H1 (cell line): ENCODE results near the gene CKAP4. TPM values are rescaled to one million over a fixed set of nuclear protein-coding genes. Genes with fewer than 3 reads are reported as not detected.

Experiments used
- CTCF ChIA-PET: fragments of 300-600 bp; sonication (Branson Sonifier 250); formaldehyde crosslinking; loops from one replicate; lab custom pipeline; 2021; ENCODE audit not compliant: partially characterized antibody; lab: Charles Lee
- POLR2A ChIA-PET: fragments of 300-600 bp; sonication (Branson Sonifier 250); formaldehyde crosslinking; loops from one replicate; lab custom pipeline; 2021; ENCODE audit warnings: inconsistent platforms; ENCODE audit not compliant: partially characterized antibody; lab: Charles Lee
- DNase-seq, 2 experiments: peaks; one replicate each; pipeline versions ENCODE4 v3.0.0 to v3.0.0-alpha.2; 2010 to 2022; ENCODE audit warnings: low spot score in 2 of 2, low read depth in 1 of 2, mixed read lengths in 1 of 2
- FAIRE-seq: peaks from 2 replicates; lab custom pipeline; 2011; peaks lifted over from hg19 to GRCh38; lab: Jason Lieb, UNC
- H2AFZ ChIP-seq: 2 replicates; pipeline ENCODE4 v1.8.1; 2012; ENCODE audit warnings: low read length, inconsistent platforms
- H2AK5ac ChIP-seq: 2 replicates; pipeline ENCODE4 v1.6.1; 2013; ENCODE audit warnings: low read depth, low read length
- H2BK120ac ChIP-seq: replicated peaks from 2 replicates; pipeline ENCODE3; 2013; ENCODE audit warnings: low read depth, low read length, inconsistent platforms
- H2BK12ac ChIP-seq: 2 replicates; pipeline ENCODE4 v1.6.1; 2013; ENCODE audit warnings: low read depth, low read length
- H2BK15ac ChIP-seq: 2 replicates; pipeline ENCODE4 v1.6.1; 2013; ENCODE audit warnings: low read length
- H2BK20ac ChIP-seq: 2 replicates; pipeline ENCODE4 v1.6.1; 2013; ENCODE audit warnings: low read length
- H2BK5ac ChIP-seq: 2 replicates; pipeline ENCODE4 v1.6.1; 2013; ENCODE audit warnings: low read depth, low read length
- H3K14ac ChIP-seq: 2 replicates; pipeline ENCODE4 v1.6.1; 2013; ENCODE audit warnings: inconsistent platforms; ENCODE audit not compliant: insufficient read length
- H3K18ac ChIP-seq: 2 replicates; pipeline ENCODE4 v1.6.1; 2013; ENCODE audit warnings: low read length; ENCODE audit errors: extremely low read depth
- H3K23ac ChIP-seq: 2 replicates; pipeline ENCODE4 v1.6.1; 2013; ENCODE audit warnings: inconsistent platforms; ENCODE audit not compliant: insufficient read length
- H3K23me2 ChIP-seq: 2 replicates; pipeline ENCODE4 v1.6.1; 2013; ENCODE audit warnings: low read depth, low read length
- H3K27ac ChIP-seq: 2 replicates; pipeline ENCODE4 v1.6.1; 2011; ENCODE audit warnings: low read depth, low read length, inconsistent platforms
- H3K27me3 ChIP-seq, 4 experiments: replicated peaks in 1 of 4; 1 replicate in 1 of 4; 2 replicates in 3 of 4; pipeline versions ENCODE4 v1.6.1 to v1.8.1; 2011 to 2013; ENCODE audit warnings: low read length in 3 of 4, mild to moderate bottlenecking in 3 of 4, inconsistent platforms in 2 of 4, mixed read lengths in 2 of 4, moderate library complexity in 1 of 4; ENCODE audit not compliant: control insufficient read depth in 3 of 4, insufficient read depth in 3 of 4; ENCODE audit errors: extremely low read depth in 1 of 4
- H3K36me3 ChIP-seq, 4 experiments: 2 replicates each; pipeline versions ENCODE4 v1.6.1 to v1.8.1; 2011 to 2013; ENCODE audit warnings: mild to moderate bottlenecking in 4 of 4, low read length in 3 of 4, moderate library complexity in 2 of 4, control low read depth in 1 of 4, inconsistent platforms in 1 of 4; ENCODE audit not compliant: insufficient read depth in 4 of 4, control insufficient read depth in 2 of 4
- H3K4ac ChIP-seq: replicated peaks from 2 replicates; pipeline ENCODE3; 2013; ENCODE audit warnings: low read length, low read depth, mixed read lengths, inconsistent platforms; ENCODE audit not compliant: insufficient read length
- H3K4me1 ChIP-seq, 4 experiments: replicated peaks in 1 of 4; 1 replicate in 1 of 4; 2 replicates in 3 of 4; pipeline versions ENCODE4 v1.6.1 to v1.8.1; 2011 to 2013; ENCODE audit warnings: low read length in 3 of 4, inconsistent platforms in 2 of 4, mixed read lengths in 1 of 4; ENCODE audit not compliant: insufficient read depth in 4 of 4, control insufficient read depth in 3 of 4
- H3K4me2 ChIP-seq, 2 experiments: 2 replicates each; pipeline versions ENCODE4 v1.6.1 to v1.8.1; 2011 to 2013; ENCODE audit warnings: low read depth in 2 of 2, low read length in 2 of 2, control low read depth in 1 of 2, inconsistent platforms in 1 of 2, mild to moderate bottlenecking in 1 of 2; ENCODE audit not compliant: insufficient read depth in 1 of 2
- H3K4me3 ChIP-seq, 4 experiments: fragments of 200-600, 300-600 bp in 1 of 4; sonication (generic), shearing (Covaris generic), sonication (Bioruptor Twin) in 1 of 4; 2 replicates each; pipeline versions ENCODE4 v1.5.1 to v1.8.1; 2011 to 2016; ENCODE audit warnings: low read length in 4 of 4, low read depth in 3 of 4, control low read depth in 2 of 4, inconsistent platforms in 2 of 4, mild to moderate bottlenecking in 2 of 4, mixed read lengths in 1 of 4, moderate library complexity in 1 of 4; ENCODE audit not compliant: insufficient read depth in 2 of 4; ENCODE audit errors: extremely low read depth in 1 of 4
- H3K56ac ChIP-seq: replicated peaks from 2 replicates; pipeline ENCODE3; 2013; ENCODE audit warnings: low read depth, mild to moderate bottlenecking, mixed read lengths, low read length, inconsistent platforms; ENCODE audit not compliant: insufficient read length
- H3K79me1 ChIP-seq: 2 replicates; pipeline ENCODE4 v1.6.1; 2013; ENCODE audit warnings: low read depth, low read length, control low read depth
- H3K79me2 ChIP-seq, 2 experiments: 2 replicates each; pipeline versions ENCODE4 v1.6.1 to v1.8.1; 2012 to 2013; ENCODE audit warnings: low read length in 2 of 2, mild to moderate bottlenecking in 2 of 2, inconsistent platforms in 1 of 2; ENCODE audit not compliant: insufficient read depth in 2 of 2, control insufficient read depth in 1 of 2
- H3K9ac ChIP-seq, 4 experiments: replicated peaks in 1 of 4; 1 replicate in 1 of 4; 2 replicates in 3 of 4; pipeline versions ENCODE4 v1.6.1 to v1.8.1; 2011 to 2013; ENCODE audit warnings: low read depth in 3 of 4, low read length in 3 of 4, control low read depth in 2 of 4, mild to moderate bottlenecking in 2 of 4, moderate library complexity in 2 of 4, inconsistent platforms in 1 of 4; ENCODE audit errors: extremely low read depth in 1 of 4
- H3K9me3 ChIP-seq, 2 experiments: 2 replicates each; pipeline versions ENCODE4 v1.6.1 to v1.8.1; 2012 to 2013; ENCODE audit warnings: mild to moderate bottlenecking in 2 of 2, moderate library complexity in 2 of 2, control low read depth in 1 of 2, inconsistent platforms in 1 of 2, low read depth in 1 of 2, low read length in 1 of 2, mixed read lengths in 1 of 2; ENCODE audit not compliant: insufficient read depth in 2 of 2
- H4K20me1 ChIP-seq, 2 experiments: replicated peaks in 1 of 2; 2 replicates each; pipeline versions ENCODE3 to v1.8.1; 2011 to 2013; ENCODE audit warnings: inconsistent platforms in 2 of 2, low read length in 2 of 2, mild to moderate bottlenecking in 1 of 2; ENCODE audit not compliant: insufficient read depth in 2 of 2, control insufficient read depth in 1 of 2
- H4K5ac ChIP-seq: 2 replicates; pipeline ENCODE4 v1.6.1; 2013; ENCODE audit warnings: low read length, low read depth, mixed read lengths, inconsistent platforms; ENCODE audit not compliant: insufficient read length
- H4K8ac ChIP-seq: 2 replicates; pipeline ENCODE4 v1.8.0; 2013; ENCODE audit warnings: mild to moderate bottlenecking, moderate library complexity, low read length, inconsistent platforms; ENCODE audit not compliant: insufficient read depth; ENCODE audit errors: extremely low read depth
- H4K91ac ChIP-seq: replicated peaks from 2 replicates; pipeline ENCODE3; 2013; ENCODE audit warnings: low read length, mixed read lengths, inconsistent platforms; ENCODE audit not compliant: insufficient read length
- CBX5 ChIP-seq: fragments of 300-800, 300-1000 bp; sonication (generic); IDR thresholded peaks from 2 replicates; pipeline ENCODE4 v1.7.1; 2016; ENCODE audit warnings: antibody characterized with exemption, low read length, low read depth
- EZH2 ChIP-seq: fragments of 200-600 bp; sonication (generic); IDR thresholded peaks from 2 replicates; pipeline ENCODE4 v1.7.1; 2012; ENCODE audit warnings: low read depth, mild to moderate bottlenecking, moderate library complexity, low read length, inconsistent platforms; ENCODE audit not compliant: severe bottlenecking
- NRF1 ChIP-seq: IDR thresholded peaks from 2 replicates; pipeline ENCODE4 v1.6.1; 2011; ENCODE audit warnings: mild to moderate bottlenecking, low read depth, low read length, improper control_type of control experiment
- RAD21 ChIP-seq, 2 experiments: IDR thresholded peaks in 1 of 2; conservative IDR thresholded peaks in 1 of 2; 2 replicates each; pipeline ENCODE4 v1.6.1; 2011; ENCODE audit warnings: low read depth in 2 of 2, low read length in 2 of 2, improper control_type of control experiment in 1 of 2, inconsistent platforms in 1 of 2, mild to moderate bottlenecking in 1 of 2, moderate library complexity in 1 of 2
- SIX5 ChIP-seq: IDR thresholded peaks from 2 replicates; pipeline ENCODE4 v1.6.1; 2011; ENCODE audit warnings: mild to moderate bottlenecking, low read depth, low read length
- TAF1 ChIP-seq: IDR thresholded peaks from 2 replicates; pipeline ENCODE4 v1.6.1; 2011; ENCODE audit warnings: mild to moderate bottlenecking, low read depth, low read length
- ZNF274 ChIP-seq: IDR thresholded peaks from 2 replicates; pipeline ENCODE4 v1.7.0; 2012; ENCODE audit warnings: low read length, borderline replicate concordance; ENCODE audit errors: extremely low read depth
- WGBS, 2 experiments: shearing (Covaris generic) in 1 of 2; methylation state at CpG; one replicate each; pipeline versions ENCODE4 v1.1.6 to v1.1.7; 2013 to 2015; ENCODE audit warnings: low lambda C conversion rate in 2 of 2, mixed read lengths in 2 of 2, inconsistent platforms in 1 of 2, low coverage in 1 of 2, missing lambda C conversion rate in 1 of 2; ENCODE audit not compliant: insufficient replicate concordance in 2 of 2, insufficient coverage in 1 of 2, insufficient read length in 1 of 2; ENCODE audit errors: extremely low coverage in 1 of 2, missing lambda C conversion rate in 1 of 2; 5-methylcytosine and 5-hydroxymethylcytosine counted together
- polyA plus RNA-seq, 7 experiments: library from polyadenylated mRNA; depleted of rRNA in 3 of 7; stranded (reverse) in 5 of 7; unstranded in 2 of 7; fragments of >200 nt in 5 of 7; fragments of 200-250 nt in 2 of 7; gene quantifications; 1 replicate in 5 of 7; 2 replicates in 1 of 7; 4 replicates in 1 of 7; pipeline versions ENCODE4 v1.2.1 to v1.2.3, GENCODE V29; 2011 to 2013; ENCODE audit warnings: missing spikeins in 2 of 7, mixed read lengths in 2 of 7
- total RNA-seq: library from RNA; stranded (reverse); fragmentation: NEBNext Ultra II Directional; extraction: Animal tissue kit (Norgen Biotek cat#: 25700); gene quantifications from 2 replicates; pipeline ENCODE4 v1.2.1, GENCODE V29; 2021

CKAP4 gene
- total and polyA plus RNA-seq, 2 of the 8 experiments (the other 6 are each of a cell fraction or from before 2014, with no cell fraction given): 35.8 to 80.7 TPM

DNA sequence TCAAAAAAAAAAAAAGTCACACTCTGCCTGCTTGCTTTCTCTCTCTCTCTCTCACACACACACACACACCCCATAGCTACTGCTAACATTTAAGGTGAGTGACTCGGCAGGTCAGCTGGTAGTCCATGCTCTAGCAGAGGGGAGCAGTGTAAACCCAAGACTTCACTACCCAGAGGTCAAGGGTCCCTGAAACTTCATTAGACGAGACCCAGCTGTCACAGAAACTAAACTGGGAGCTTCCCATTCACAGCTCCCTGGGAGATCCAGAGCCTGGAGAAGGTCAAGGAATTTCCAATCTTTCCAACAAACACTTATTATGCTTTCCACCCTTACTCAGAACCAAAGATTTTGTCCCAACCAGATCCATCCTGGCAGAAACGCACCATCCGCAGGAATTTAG lies 33.2 kb downstream of the CKAP4 start:
- DNase-seq: no peak
- WGBS, 2 experiments: 90% methylated on average over 4 of the region's 4 CpGs; no CpG with 5 or more reads in 1 of the 2 experiments

More for the DNA sequence above, 33.2 kb downstream of the CKAP4 start:
- no peaks in the 10 kb centered on the region for H3K36me3 ChIP-seq
- no peak overlapping the region for H3K56ac ChIP-seq
- H4K5ac ChIP-seq: no peak overlapping the region
- H4K20me1 ChIP-seq: no peaks in the 10 kb centered on the region
- no peak overlapping the region for H3K4ac ChIP-seq
- H2BK12ac ChIP-seq: no peak overlapping the region
- no peaks in the 10 kb centered on the region for H3K23me2 ChIP-seq
- no peak for TF ChIP-seq SIX5
- no peak for TF ChIP-seq ZNF274
- TF ChIP-seq TAF1: no peak
- no peak for TF ChIP-seq EZH2
- TF ChIP-seq NRF1: no peak
- TF ChIP-seq CBX5: no peak
- TF ChIP-seq RAD21 (IDR thresholded peaks at IDR 0.05 in 1 of 2, conservative IDR thresholded peaks at IDR 0.05 in 1 of 2; ENCODE audit: low read depth in 2 of 2, low read length in 2 of 2): no peak
- ChIA-PET POLR2A (interaction anchor here (0.7 kb wide), 1 partner anchor 14 kb away, joined by 3 read pairs; no protein-coding TSS in a partner anchor), CTCF (interaction anchor here (0.8 to 5.0 kb wide), 5 partner anchors 9 to 794 kb away, joined by 3 to 27 read pairs (median 5); no protein-coding TSS in a partner anchor)
- no peaks in the 10 kb centered on the region for H3K4me1 ChIP-seq
- no peak overlapping the region for H2BK20ac ChIP-seq
- no peak overlapping the region for H3K23ac ChIP-seq
- H3K18ac ChIP-seq: no peak overlapping the region
- H3K79me2 ChIP-seq: no peaks in the 10 kb centered on the region
- no peaks in the 10 kb centered on the region for H3K79me1 ChIP-seq
- no peak overlapping the region for H2AK5ac ChIP-seq
- no peak overlapping the region for H3K27ac ChIP-seq
- no peak overlapping the region for H4K8ac ChIP-seq
- H3K4me3 ChIP-seq: no peak overlapping the region
- no peak overlapping the region for H2BK5ac ChIP-seq
- H3K14ac ChIP-seq: no peak overlapping the region
- H3K27me3 ChIP-seq: no peaks in the 10 kb centered on the region
- no peak overlapping the region for H2AFZ ChIP-seq
- H3K9me3 ChIP-seq: peaks cover 15 to 17% of the 10 kb centered on the region in 2 experiments; a peak in 3 of 4 replicates
- no peak overlapping the region for H4K91ac ChIP-seq
- H3K4me2 ChIP-seq: no peak overlapping the region
- no peak for FAIRE-seq
- no peak overlapping the region for H3K9ac ChIP-seq
- no peak overlapping the region for H2BK120ac ChIP-seq
- no peak overlapping the region for H2BK15ac ChIP-seq
